ENCODE measurements around the gene PLEKHO2.

GRCh38 chr15:64810497-64811326, 31.0 kb upstream of the PLEKHO2 start:
- TF ChIP-seq SIN3A (IDR thresholded peaks at IDR 0.05; ENCODE audit: borderline replicate concordance, insufficient read depth, low read length) (no peak), REST (IDR thresholded peaks at IDR 0.05; ENCODE audit: insufficient read depth in 1 of 2, low read depth in 2 of 2, low read length in 2 of 2) (no peak), TAF1 (IDR thresholded peaks at IDR 0.05; ENCODE audit: borderline replicate concordance, insufficient read depth, low read length) (no peak)

Data from PFSK-1 (cell line).